ENCODE results near the gene ABHD2. TPM values are rescaled to one million over a fixed set of nuclear protein-coding genes. Genes with fewer than 3 reads are reported as not detected.

ABHD2 gene
- total and polyA plus RNA-seq, 9 of the 15 experiments (the other 6 are each of a cell fraction or from before 2014, with no cell fraction given), result 16.9 to 99.8 (median 47.5) TPM

DNA sequence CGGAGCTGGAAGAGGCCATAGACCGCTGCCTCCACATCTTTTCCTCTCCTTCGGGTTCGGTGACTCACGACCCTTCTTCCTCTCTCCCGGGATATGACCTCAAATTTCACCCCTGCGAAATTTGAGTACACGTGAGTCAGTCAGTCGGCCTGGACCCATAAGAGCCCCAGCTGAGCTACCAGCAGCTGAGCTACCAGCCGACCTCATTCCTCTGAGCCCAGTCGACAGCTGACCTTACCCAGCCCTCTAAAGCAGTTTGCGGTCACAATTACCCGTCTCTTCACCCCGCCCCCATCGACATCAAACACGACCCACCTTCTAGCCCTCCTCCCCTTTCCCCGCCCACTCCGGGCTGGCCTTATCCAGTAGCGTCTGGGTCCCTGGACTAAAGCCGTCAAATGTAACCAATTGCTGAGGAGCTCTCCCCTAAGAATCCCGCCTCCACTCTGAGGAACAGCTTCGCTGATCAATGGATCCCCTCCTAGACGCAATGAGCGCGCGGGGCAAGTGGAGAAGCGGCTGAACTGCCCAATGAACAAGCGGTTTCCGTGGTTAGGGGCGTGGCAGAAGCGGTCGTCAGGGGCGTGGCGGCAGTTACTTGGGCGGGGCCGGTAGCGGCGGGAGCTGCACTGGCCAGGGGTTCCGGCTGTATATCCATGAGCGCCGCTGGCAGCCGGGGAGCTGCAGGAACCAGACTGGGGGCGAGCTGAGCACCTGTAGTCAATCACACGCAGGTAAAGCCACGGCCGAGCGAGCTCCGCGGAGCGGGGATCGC is at the start of gene ABHD2 (continued):
- TF ChIP-seq, protein P1, sequence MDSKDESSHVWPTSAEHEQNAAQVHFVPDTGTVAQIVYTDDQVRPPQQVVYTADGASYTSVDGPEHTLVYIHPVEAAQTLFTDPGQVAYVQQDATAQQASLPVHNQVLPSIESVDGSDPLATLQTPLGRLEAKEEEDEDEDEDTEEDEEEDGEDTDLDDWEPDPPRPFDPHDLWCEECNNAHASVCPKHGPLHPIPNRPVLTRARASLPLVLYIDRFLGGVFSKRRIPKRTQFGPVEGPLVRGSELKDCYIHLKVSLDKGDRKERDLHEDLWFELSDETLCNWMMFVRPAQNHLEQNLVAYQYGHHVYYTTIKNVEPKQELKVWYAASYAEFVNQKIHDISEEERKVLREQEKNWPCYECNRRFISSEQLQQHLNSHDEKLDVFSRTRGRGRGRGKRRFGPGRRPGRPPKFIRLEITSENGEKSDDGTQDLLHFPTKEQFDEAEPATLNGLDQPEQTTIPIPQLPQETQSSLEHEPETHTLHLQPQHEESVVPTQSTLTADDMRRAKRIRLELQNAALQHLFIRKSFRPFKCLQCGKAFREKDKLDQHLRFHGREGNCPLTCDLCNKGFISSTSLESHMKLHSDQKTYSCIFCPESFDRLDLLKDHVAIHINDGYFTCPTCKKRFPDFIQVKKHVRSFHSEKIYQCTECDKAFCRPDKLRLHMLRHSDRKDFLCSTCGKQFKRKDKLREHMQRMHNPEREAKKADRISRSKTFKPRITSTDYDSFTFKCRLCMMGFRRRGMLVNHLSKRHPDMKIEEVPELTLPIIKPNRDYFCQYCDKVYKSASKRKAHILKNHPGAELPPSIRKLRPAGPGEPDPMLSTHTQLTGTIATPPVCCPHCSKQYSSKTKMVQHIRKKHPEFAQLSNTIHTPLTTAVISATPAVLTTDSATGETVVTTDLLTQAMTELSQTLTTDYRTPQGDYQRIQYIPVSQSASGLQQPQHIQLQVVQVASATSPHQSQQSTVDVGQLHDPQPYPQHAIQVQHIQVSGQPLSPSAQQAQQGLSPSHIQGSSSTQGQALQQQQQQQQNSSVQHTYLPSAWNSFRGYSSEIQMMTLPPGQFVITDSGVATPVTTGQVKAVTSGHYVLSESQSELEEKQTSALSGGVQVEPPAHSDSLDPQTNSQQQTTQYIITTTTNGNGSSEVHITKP (IDR thresholded peaks at IDR 0.05; ENCODE audit: partially characterized antibody), result no peak
- TF ChIP-seq KDM5B (IDR thresholded peaks at IDR 0.05; ENCODE audit: insufficient replicate concordance, low read depth, low read length), result peak; percentile 68
- peak; percentile 21; the same call in 1 of the 2 replicates for TF ChIP-seq TCF3 (CRISPR knock-in tag; IDR thresholded peaks at IDR 0.05)
- TF ChIP-seq MBD2 (IDR thresholded peaks at IDR 0.05; ENCODE audit: borderline replicate concordance, low read depth), result peak; percentile 99
- TF ChIP-seq NR3C1 (CRISPR knock-in tag; IDR thresholded peaks at IDR 0.05), result no peak
- no peak for TF ChIP-seq POLR2AphosphoS2 (IDR thresholded peaks at IDR 0.05; ENCODE audit: low read length)
- TF ChIP-seq, protein P2, sequence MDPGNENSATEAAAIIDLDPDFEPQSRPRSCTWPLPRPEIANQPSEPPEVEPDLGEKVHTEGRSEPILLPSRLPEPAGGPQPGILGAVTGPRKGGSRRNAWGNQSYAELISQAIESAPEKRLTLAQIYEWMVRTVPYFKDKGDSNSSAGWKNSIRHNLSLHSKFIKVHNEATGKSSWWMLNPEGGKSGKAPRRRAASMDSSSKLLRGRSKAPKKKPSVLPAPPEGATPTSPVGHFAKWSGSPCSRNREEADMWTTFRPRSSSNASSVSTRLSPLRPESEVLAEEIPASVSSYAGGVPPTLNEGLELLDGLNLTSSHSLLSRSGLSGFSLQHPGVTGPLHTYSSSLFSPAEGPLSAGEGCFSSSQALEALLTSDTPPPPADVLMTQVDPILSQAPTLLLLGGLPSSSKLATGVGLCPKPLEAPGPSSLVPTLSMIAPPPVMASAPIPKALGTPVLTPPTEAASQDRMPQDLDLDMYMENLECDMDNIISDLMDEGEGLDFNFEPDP (CRISPR knock-in tag; IDR thresholded peaks at IDR 0.05), result no peak
- no peak for TF ChIP-seq GATA2 (CRISPR knock-in tag; IDR thresholded peaks at IDR 0.05)
- peak; percentile 60 for TF ChIP-seq CBFA2T3 (IDR thresholded peaks at IDR 0.05)
- TF ChIP-seq, protein P3, sequence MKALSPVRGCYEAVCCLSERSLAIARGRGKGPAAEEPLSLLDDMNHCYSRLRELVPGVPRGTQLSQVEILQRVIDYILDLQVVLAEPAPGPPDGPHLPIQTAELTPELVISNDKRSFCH (CRISPR knock-in tag; IDR thresholded peaks at IDR 0.05), result no peak
- TF ChIP-seq, protein P3 (tag; IDR thresholded peaks at IDR 0.05), result no peak
- no peak for TF ChIP-seq ZNF232 (CRISPR knock-in tag; IDR thresholded peaks at IDR 0.05)
- TF ChIP-seq, protein P4, sequence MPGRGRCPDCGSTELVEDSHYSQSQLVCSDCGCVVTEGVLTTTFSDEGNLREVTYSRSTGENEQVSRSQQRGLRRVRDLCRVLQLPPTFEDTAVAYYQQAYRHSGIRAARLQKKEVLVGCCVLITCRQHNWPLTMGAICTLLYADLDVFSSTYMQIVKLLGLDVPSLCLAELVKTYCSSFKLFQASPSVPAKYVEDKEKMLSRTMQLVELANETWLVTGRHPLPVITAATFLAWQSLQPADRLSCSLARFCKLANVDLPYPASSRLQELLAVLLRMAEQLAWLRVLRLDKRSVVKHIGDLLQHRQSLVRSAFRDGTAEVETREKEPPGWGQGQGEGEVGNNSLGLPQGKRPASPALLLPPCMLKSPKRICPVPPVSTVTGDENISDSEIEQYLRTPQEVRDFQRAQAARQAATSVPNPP (IDR thresholded peaks at IDR 0.05; ENCODE audit: borderline replicate concordance, insufficient read depth, insufficient read length), result no peak
- TF ChIP-seq, protein P5, sequence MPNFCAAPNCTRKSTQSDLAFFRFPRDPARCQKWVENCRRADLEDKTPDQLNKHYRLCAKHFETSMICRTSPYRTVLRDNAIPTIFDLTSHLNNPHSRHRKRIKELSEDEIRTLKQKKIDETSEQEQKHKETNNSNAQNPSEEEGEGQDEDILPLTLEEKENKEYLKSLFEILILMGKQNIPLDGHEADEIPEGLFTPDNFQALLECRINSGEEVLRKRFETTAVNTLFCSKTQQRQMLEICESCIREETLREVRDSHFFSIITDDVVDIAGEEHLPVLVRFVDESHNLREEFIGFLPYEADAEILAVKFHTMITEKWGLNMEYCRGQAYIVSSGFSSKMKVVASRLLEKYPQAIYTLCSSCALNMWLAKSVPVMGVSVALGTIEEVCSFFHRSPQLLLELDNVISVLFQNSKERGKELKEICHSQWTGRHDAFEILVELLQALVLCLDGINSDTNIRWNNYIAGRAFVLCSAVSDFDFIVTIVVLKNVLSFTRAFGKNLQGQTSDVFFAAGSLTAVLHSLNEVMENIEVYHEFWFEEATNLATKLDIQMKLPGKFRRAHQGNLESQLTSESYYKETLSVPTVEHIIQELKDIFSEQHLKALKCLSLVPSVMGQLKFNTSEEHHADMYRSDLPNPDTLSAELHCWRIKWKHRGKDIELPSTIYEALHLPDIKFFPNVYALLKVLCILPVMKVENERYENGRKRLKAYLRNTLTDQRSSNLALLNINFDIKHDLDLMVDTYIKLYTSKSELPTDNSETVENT (CRISPR knock-in tag; IDR thresholded peaks at IDR 0.05), result peak; percentile 66
- no peak for TF ChIP-seq HIVEP1 (CRISPR knock-in tag; IDR thresholded peaks at IDR 0.05)
- peak; percentile 63; the same call in 1 of the 2 replicates for TF ChIP-seq NFRKB (IDR thresholded peaks at IDR 0.05; ENCODE audit: low read depth)
- TF ChIP-seq, protein P6, sequence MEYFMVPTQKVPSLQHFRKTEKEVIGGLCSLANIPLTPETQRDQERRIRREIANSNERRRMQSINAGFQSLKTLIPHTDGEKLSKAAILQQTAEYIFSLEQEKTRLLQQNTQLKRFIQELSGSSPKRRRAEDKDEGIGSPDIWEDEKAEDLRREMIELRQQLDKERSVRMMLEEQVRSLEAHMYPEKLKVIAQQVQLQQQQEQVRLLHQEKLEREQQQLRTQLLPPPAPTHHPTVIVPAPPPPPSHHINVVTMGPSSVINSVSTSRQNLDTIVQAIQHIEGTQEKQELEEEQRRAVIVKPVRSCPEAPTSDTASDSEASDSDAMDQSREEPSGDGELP (CRISPR knock-in tag; IDR thresholded peaks at IDR 0.05; ENCODE audit: borderline replicate concordance), result peak; percentile 100
